NB4 (cell line): Measurements from ENCODE around the gene INTS14.

Experiments
- CTCF ChIP-seq: IDR thresholded peaks from one replicate; pipeline ENCODE4 v1.5.1; 2012; ENCODE audit warnings: low read depth, low read length
- MAX ChIP-seq: IDR thresholded peaks from 2 replicates; pipeline ENCODE4 v1.6.1; 2011; ENCODE audit warnings: low read depth, low read length
- MYC ChIP-seq: IDR thresholded peaks from 2 replicates; pipeline ENCODE4 v1.6.1; 2011; ENCODE audit warnings: low read depth, low read length
- POLR2A ChIP-seq: IDR thresholded peaks from 2 replicates; pipeline ENCODE4 v1.6.1; 2011; ENCODE audit warnings: mild to moderate bottlenecking; ENCODE audit not compliant: insufficient read length; ENCODE audit errors: extremely low read depth

DNA sequence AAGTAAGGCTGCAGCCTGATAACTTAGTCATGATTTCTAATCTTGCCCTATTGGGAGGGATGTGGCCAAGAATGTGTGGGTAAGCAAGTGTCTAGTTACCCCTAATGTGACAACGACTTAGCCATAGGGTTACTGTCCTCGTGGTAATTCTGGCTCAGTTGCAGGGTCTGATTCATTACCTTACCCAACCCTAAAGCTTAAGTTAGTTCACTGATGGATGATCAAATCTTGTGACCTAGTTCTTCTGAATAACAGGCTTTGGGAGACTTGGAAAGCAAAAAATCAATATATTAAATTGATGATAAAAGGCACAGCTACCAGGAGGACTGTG is 1.6 kb upstream of the INTS14 start:
- TF ChIP-seq CTCF (no peak), POLR2A (no peak), MYC (no peak), MAX (no peak)
